HCT116 (cell line): ENCODE data around the gene CDH4. TPM values are rescaled to one million over a fixed set of nuclear protein-coding genes. Genes with fewer than 3 reads are reported as not detected.

Experiments
- ATAC-seq: fragments of 200-7000 bp; cut with Tn5 transposase; 2 replicates; pipeline ENCODE4 v1.9.1; 2020; ENCODE audit warnings: mild to moderate bottlenecking, moderate library complexity
- BruUV-seq: library from RNA; stranded (reverse); fragments of 400-500 nt; replicated peaks from 2 replicates; lab custom pipeline; 2021; lab: Mats Ljungman, UMichigan
- CTCF ChIA-PET: fragments of 300-600 bp; sonication (Branson Sonifier 250); formaldehyde crosslinking; loops from one replicate; lab custom pipeline; 2021; ENCODE audit warnings: antibody characterized with exemption; lab: Charles Lee
- POLR2A ChIA-PET: fragments of 300-600, 350-600 bp; sonication (Branson Sonifier 250); formaldehyde crosslinking; loops from one replicate; lab custom pipeline; 2021; ENCODE audit warnings: antibody characterized with exemption; lab: Charles Lee
- RAD21 ChIA-PET, 2 experiments: fragments of 300-600 bp; sonication (Branson Sonifier 250); formaldehyde crosslinking; loops; one replicate each; lab custom pipeline; 2023; ENCODE audit warnings: low total read pairs in 2 of 2; ENCODE audit not compliant: uncharacterized antibody in 2 of 2, unreplicated experiment in 2 of 2, low non-redundant PET in 1 of 2; lab: Charles Lee
- DNase-seq: peaks from one replicate; pipeline ENCODE4 v3.0.0-alpha.2; 2010; ENCODE audit warnings: low read depth, low spot score
- H2AFZ ChIP-seq: fragments of 200-600 bp; shearing (Covaris generic), sonication (generic); 2 replicates; pipeline ENCODE4 v1.6.1; 2017; ENCODE audit warnings: low read depth, mixed run types, mixed read lengths, antibody characterized with exemption, low read length; ENCODE audit not compliant: poor library complexity, severe bottlenecking
- H3K27ac ChIP-seq: 2 replicates; pipeline ENCODE4 v1.5.1; 2012; ENCODE audit warnings: low read depth, low read length
- H3K27me3 ChIP-seq: fragments of 200-600 bp; sonication (generic); 2 replicates; pipeline ENCODE4 v1.6.1; 2016; ENCODE audit warnings: mixed run types, low read length, mixed read lengths; ENCODE audit not compliant: insufficient read depth
- H3K36me3 ChIP-seq, 2 experiments: fragments of 200-500 bp in 1 of 2; fragments of 200-600 bp in 1 of 2; sonication (Bioruptor generic) in 1 of 2; sonication (generic) in 1 of 2; 2 replicates each; pipeline versions ENCODE4 v1.5.1 to v1.6.1; 2014 to 2016; ENCODE audit warnings: low read length in 2 of 2, inconsistent platforms in 1 of 2, mixed read lengths in 1 of 2, mixed run types in 1 of 2; ENCODE audit not compliant: insufficient read depth in 2 of 2, control insufficient read depth in 1 of 2
- H3K4me1 ChIP-seq, 2 experiments: fragments of 200-600 bp in 1 of 2; sonication (generic) in 1 of 2; 2 replicates each; pipeline versions ENCODE4 v1.5.1 to v1.6.1; 2012 to 2017; ENCODE audit warnings: low read length in 2 of 2, inconsistent platforms in 1 of 2, mild to moderate bottlenecking in 1 of 2, mixed read lengths in 1 of 2, mixed run types in 1 of 2, moderate library complexity in 1 of 2; ENCODE audit not compliant: insufficient read depth in 2 of 2, control insufficient read depth in 1 of 2
- H3K4me2 ChIP-seq: fragments of 200-600 bp; sonication (generic); 2 replicates; pipeline ENCODE4 v1.6.1; 2017; ENCODE audit warnings: mixed run types, low read length, mixed read lengths
- H3K4me3 ChIP-seq, 2 experiments: fragments of 200-600 bp in 1 of 2; sonication (generic) in 1 of 2; replicated peaks in 1 of 2; 2 replicates each; pipeline ENCODE4 v1.5.1; 2011 to 2016; ENCODE audit warnings: low read length in 2 of 2, control low read depth in 1 of 2, low read depth in 1 of 2, mild to moderate bottlenecking in 1 of 2, mixed read lengths in 1 of 2, mixed run types in 1 of 2
- H3K79me2 ChIP-seq: fragments of 200-600 bp; sonication (generic); 2 replicates; pipeline ENCODE4 v1.6.1; 2017; ENCODE audit warnings: mild to moderate bottlenecking, mixed run types, low read length, moderate library complexity, mixed read lengths; ENCODE audit not compliant: insufficient read depth
- H3K9ac ChIP-seq: fragments of 200-600 bp; sonication (generic); 2 replicates; pipeline ENCODE4 v1.6.1; 2016; ENCODE audit warnings: low read length, mixed read lengths
- H3K9me2 ChIP-seq: fragments of 200-600 bp; sonication (generic), shearing (Covaris generic); 2 replicates; pipeline ENCODE4 v1.6.1; 2017; ENCODE audit warnings: mixed run types, mild to moderate bottlenecking, moderate library complexity; ENCODE audit not compliant: insufficient read depth
- H3K9me3 ChIP-seq, 2 experiments: fragments of 200-500 bp in 1 of 2; fragments of 200-600 bp in 1 of 2; sonication (Bioruptor generic) in 1 of 2; sonication (generic) in 1 of 2; 2 replicates each; pipeline ENCODE4 v1.6.1; 2014 to 2017; ENCODE audit warnings: low read length in 2 of 2, mixed read lengths in 2 of 2, inconsistent platforms in 1 of 2, low read depth in 1 of 2, mild to moderate bottlenecking in 1 of 2, mixed run types in 1 of 2, moderate library complexity in 1 of 2; ENCODE audit not compliant: control insufficient read depth in 1 of 2, insufficient read depth in 1 of 2
- H4K20me1 ChIP-seq: fragments of 200-600 bp; sonication (generic), shearing (Covaris generic); 2 replicates; pipeline ENCODE4 v1.6.1; 2017; ENCODE audit warnings: mixed run types, mild to moderate bottlenecking, moderate library complexity; ENCODE audit not compliant: insufficient read depth
- ELF1 ChIP-seq: IDR thresholded peaks from 2 replicates; pipeline ENCODE4 v1.6.1; 2012; ENCODE audit warnings: low read depth, borderline replicate concordance
- EZH2 ChIP-seq: fragments of 200-600 bp; sonication (generic); IDR thresholded peaks from 2 replicates; pipeline ENCODE4 v1.6.1; 2017; ENCODE audit warnings: antibody characterized with exemption, mixed run types
- EZH2phosphoT487 ChIP-seq: fragments of 200-600 bp; IDR thresholded peaks from 2 replicates; pipeline ENCODE4 v1.6.1; 2018; ENCODE audit warnings: antibody characterized with exemption, borderline replicate concordance
- FOSL1 ChIP-seq: IDR thresholded peaks from 2 replicates; pipeline ENCODE4 v1.6.1; 2012; ENCODE audit warnings: low read depth
- JUND ChIP-seq: IDR thresholded peaks from 2 replicates; pipeline ENCODE4 v1.6.1; 2012
- YY1 ChIP-seq: IDR thresholded peaks from 2 replicates; pipeline ENCODE4 v1.6.1; 2011; ENCODE audit warnings: low read length, low read depth, moderate library complexity, mild to moderate bottlenecking; ENCODE audit not compliant: insufficient replicate concordance; ENCODE audit errors: extremely low read depth
- ZFX ChIP-seq: fragments of 450-650 bp; IDR thresholded peaks from 2 replicates; pipeline ENCODE4 v1.6.1; 2017
- intact Hi-C: fragments of 100-400 bp; cut with micrococcal nuclease; formaldehyde crosslinking; loops from 2 replicates; pipeline ENCODE4 v1.10.0; 2022
- total RNA-seq: library from RNA; stranded (reverse); gene quantifications from one replicate; pipeline ENCODE4 v1.2.1, GENCODE V29; 2021; ENCODE audit not compliant: unreplicated experiment
- TF ChIP-seq, protein P1 (sequence below): IDR thresholded peaks from 2 replicates; pipeline ENCODE4 v1.6.1; 2012
- TF ChIP-seq, protein P2 (sequence below): IDR thresholded peaks from 2 replicates; pipeline ENCODE4 v1.6.1; 2011; ENCODE audit warnings: mild to moderate bottlenecking, low read length, moderate library complexity; ENCODE audit not compliant: insufficient replicate concordance; ENCODE audit errors: extremely low read depth
- TF ChIP-seq, protein P3 (sequence below), 3 experiments: fragments of 200-600 bp in 1 of 3; sonication (generic) in 1 of 3; IDR thresholded peaks in 2 of 3; conservative IDR thresholded peaks in 1 of 3; 2 replicates each; pipeline ENCODE4 v1.5.1; 2012 to 2017; ENCODE audit warnings: low read depth in 2 of 3, low read length in 2 of 3, antibody characterized with exemption in 1 of 3, borderline replicate concordance in 1 of 3, control low read depth in 1 of 3, mild to moderate bottlenecking in 1 of 3, mixed read lengths in 1 of 3, mixed run types in 1 of 3, moderate library complexity in 1 of 3; ENCODE audit not compliant: insufficient read depth in 1 of 3

The CDH4 gene
- total RNA-seq, 1 experiment from 2014 or later: not detected

DNA sequence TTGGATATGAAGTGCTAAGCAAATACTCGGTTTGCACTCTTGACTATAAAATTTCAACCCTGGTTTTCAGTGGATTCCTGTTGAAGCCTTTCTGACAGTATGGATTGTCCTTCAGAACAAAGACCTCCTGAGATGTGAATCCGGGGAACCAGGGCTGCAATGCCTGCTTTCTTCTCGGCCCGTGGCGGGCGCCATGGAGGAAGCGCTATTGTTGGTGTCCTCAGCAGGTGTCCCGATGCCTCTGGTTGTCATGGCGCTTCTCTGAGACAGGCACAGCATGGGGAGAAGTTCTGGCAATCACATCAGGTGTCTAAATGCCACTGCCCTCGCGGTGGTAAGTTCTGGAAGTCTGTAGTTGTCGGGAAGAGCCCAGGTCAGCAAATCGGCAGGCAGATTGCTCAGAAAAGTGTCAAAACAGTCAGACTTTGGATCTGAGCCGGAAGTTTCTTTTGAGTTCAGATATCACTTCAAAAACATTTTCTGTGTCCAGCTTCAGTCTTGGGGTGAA lies 188.5 kb downstream of the CDH4 start:
- intact Hi-C loops: no loop called here
- ATAC-seq (no peak), DNase-seq (no peak)
- BruUV-seq: no TSS peak
- H3K27ac ChIP-seq: no peak overlapping the region
- H3K4me1 ChIP-seq: no peaks in the 10 kb centered on the region
- H3K4me3 ChIP-seq: no peak overlapping the region
- no peaks in the 10 kb centered on the region for H4K20me1 ChIP-seq
- TF ChIP-seq JUND: no peak
- TF ChIP-seq, protein P1, sequence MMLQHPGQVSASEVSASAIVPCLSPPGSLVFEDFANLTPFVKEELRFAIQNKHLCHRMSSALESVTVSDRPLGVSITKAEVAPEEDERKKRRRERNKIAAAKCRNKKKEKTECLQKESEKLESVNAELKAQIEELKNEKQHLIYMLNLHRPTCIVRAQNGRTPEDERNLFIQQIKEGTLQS: no peak
- no peak for TF ChIP-seq ELF1
- no peak for TF ChIP-seq ZFX
- TF ChIP-seq, protein P2, sequence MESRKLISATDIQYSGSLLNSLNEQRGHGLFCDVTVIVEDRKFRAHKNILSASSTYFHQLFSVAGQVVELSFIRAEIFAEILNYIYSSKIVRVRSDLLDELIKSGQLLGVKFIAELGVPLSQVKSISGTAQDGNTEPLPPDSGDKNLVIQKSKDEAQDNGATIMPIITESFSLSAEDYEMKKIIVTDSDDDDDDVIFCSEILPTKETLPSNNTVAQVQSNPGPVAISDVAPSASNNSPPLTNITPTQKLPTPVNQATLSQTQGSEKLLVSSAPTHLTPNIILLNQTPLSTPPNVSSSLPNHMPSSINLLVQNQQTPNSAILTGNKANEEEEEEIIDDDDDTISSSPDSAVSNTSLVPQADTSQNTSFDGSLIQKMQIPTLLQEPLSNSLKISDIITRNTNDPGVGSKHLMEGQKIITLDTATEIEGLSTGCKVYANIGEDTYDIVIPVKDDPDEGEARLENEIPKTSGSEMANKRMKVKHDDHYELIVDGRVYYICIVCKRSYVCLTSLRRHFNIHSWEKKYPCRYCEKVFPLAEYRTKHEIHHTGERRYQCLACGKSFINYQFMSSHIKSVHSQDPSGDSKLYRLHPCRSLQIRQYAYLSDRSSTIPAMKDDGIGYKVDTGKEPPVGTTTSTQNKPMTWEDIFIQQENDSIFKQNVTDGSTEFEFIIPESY: no peak
- no peaks in the 10 kb centered on the region for H3K79me2 ChIP-seq
- CTCF ChIA-PET: no interaction called here
- H3K9me3 ChIP-seq: peaks cover 5% of the 10 kb centered on the region in 2 experiments; a peak in 3 of 4 replicates
- H3K9ac ChIP-seq: no peak overlapping the region
- H2AFZ ChIP-seq: no peak overlapping the region
- H3K4me2 ChIP-seq: no peak overlapping the region
- H3K9me2 ChIP-seq: no peaks in the 10 kb centered on the region
- RAD21 ChIA-PET: no interaction called here
- H3K27me3 ChIP-seq: no peaks in the 10 kb centered on the region
- POLR2A ChIA-PET: no interaction called here
- H3K36me3 ChIP-seq: no peaks in the 10 kb centered on the region

DNA sequence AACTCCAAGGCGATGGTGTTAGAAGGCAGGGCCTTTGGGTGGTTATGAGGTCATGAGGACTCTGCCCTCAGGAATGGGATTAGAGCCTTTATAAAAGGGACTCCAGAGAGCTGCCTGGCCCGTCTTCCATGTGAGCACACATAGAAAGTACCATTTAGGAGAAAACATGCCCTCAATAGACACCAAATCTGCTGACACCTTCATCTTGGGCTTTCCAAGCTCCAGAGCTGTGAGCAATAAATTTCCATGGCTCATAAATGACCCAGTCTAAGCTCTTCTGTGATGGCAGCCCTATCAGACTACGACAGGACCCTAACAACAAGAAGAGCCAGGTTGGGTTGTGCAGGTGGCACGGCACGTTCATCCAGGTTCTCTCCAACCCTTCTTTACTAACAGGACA lies 189.5 kb downstream of the CDH4 start:
- BruUV-seq: no TSS peak
- no peak for ATAC-seq
- Histone ChIP-seq H3K27ac (no peak overlapping the region), H4K20me1 (no peaks in the 10 kb centered on the region), H3K79me2 (no peaks in the 10 kb centered on the region), H3K4me1 (no peaks in the 10 kb centered on the region), H3K9me2 (no peaks in the 10 kb centered on the region), H3K9me3 (peaks cover 5 to 8% of the 10 kb centered on the region in 2 experiments; a peak in 3 of 4 replicates), H3K4me2 (no peak overlapping the region), H3K36me3 (no peaks in the 10 kb centered on the region), H2AFZ (no peak overlapping the region), H3K27me3 (no peaks in the 10 kb centered on the region), H3K9ac (no peak overlapping the region), H3K4me3 (no peak overlapping the region)
- intact Hi-C loops: no loop called here
- ChIA-PET CTCF (no interaction called here), RAD21 (no interaction called here), POLR2A (no interaction called here)
- DNase-seq: no peak
- no peak for TF ChIP-seq EZH2phosphoT487
- no peak for TF ChIP-seq ZFX
- no peak for TF ChIP-seq FOSL1
- TF ChIP-seq YY1: no peak
- no peak for TF ChIP-seq EZH2
- TF ChIP-seq, protein P2: no peak
- TF ChIP-seq, protein P3, sequence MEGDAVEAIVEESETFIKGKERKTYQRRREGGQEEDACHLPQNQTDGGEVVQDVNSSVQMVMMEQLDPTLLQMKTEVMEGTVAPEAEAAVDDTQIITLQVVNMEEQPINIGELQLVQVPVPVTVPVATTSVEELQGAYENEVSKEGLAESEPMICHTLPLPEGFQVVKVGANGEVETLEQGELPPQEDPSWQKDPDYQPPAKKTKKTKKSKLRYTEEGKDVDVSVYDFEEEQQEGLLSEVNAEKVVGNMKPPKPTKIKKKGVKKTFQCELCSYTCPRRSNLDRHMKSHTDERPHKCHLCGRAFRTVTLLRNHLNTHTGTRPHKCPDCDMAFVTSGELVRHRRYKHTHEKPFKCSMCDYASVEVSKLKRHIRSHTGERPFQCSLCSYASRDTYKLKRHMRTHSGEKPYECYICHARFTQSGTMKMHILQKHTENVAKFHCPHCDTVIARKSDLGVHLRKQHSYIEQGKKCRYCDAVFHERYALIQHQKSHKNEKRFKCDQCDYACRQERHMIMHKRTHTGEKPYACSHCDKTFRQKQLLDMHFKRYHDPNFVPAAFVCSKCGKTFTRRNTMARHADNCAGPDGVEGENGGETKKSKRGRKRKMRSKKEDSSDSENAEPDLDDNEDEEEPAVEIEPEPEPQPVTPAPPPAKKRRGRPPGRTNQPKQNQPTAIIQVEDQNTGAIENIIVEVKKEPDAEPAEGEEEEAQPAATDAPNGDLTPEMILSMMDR (IDR thresholded peaks at IDR 0.05 in 2 of 3, conservative IDR thresholded peaks at IDR 0.05 in 1 of 3; ENCODE audit: borderline replicate concordance in 1 of 3, insufficient read depth in 1 of 3, low read depth in 2 of 3, low read length in 2 of 3): no peak
